ENCODE measurements around the gene CYP17A1. TPM values are rescaled to one million over a fixed set of nuclear protein-coding genes. Genes with fewer than 3 reads are reported as not detected.

CYP17A1 gene
- polyA plus RNA-seq, 1 experiment = not detected

GRCh38 chr10:102800611-102801335 is 36.4 kb downstream of the CYP17A1 start:
- POLR2A ChIA-PET = no interaction called here
- TF ChIP-seq, protein P1, sequence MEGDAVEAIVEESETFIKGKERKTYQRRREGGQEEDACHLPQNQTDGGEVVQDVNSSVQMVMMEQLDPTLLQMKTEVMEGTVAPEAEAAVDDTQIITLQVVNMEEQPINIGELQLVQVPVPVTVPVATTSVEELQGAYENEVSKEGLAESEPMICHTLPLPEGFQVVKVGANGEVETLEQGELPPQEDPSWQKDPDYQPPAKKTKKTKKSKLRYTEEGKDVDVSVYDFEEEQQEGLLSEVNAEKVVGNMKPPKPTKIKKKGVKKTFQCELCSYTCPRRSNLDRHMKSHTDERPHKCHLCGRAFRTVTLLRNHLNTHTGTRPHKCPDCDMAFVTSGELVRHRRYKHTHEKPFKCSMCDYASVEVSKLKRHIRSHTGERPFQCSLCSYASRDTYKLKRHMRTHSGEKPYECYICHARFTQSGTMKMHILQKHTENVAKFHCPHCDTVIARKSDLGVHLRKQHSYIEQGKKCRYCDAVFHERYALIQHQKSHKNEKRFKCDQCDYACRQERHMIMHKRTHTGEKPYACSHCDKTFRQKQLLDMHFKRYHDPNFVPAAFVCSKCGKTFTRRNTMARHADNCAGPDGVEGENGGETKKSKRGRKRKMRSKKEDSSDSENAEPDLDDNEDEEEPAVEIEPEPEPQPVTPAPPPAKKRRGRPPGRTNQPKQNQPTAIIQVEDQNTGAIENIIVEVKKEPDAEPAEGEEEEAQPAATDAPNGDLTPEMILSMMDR (IDR thresholded peaks at IDR 0.05; ENCODE audit: low read depth, low read length) = no peak
- H3K9me3 ChIP-seq (ENCODE audit: control insufficient read depth, insufficient read depth, low read length) = no peaks in the 10 kb centered on the region
- H3K4me3 ChIP-seq (ENCODE audit: low read depth, low read length) = no peak overlapping the region
- DNase-seq (ENCODE audit: low read depth, low spot score) = no peak
- no peaks in the 10 kb centered on the region for H3K27me3 ChIP-seq (ENCODE audit: control insufficient read depth, insufficient read depth, low read length)
- H3K27ac ChIP-seq (ENCODE audit: low read depth, low read length) = no peak overlapping the region
- CTCF ChIA-PET = no interaction called here

DNA sequence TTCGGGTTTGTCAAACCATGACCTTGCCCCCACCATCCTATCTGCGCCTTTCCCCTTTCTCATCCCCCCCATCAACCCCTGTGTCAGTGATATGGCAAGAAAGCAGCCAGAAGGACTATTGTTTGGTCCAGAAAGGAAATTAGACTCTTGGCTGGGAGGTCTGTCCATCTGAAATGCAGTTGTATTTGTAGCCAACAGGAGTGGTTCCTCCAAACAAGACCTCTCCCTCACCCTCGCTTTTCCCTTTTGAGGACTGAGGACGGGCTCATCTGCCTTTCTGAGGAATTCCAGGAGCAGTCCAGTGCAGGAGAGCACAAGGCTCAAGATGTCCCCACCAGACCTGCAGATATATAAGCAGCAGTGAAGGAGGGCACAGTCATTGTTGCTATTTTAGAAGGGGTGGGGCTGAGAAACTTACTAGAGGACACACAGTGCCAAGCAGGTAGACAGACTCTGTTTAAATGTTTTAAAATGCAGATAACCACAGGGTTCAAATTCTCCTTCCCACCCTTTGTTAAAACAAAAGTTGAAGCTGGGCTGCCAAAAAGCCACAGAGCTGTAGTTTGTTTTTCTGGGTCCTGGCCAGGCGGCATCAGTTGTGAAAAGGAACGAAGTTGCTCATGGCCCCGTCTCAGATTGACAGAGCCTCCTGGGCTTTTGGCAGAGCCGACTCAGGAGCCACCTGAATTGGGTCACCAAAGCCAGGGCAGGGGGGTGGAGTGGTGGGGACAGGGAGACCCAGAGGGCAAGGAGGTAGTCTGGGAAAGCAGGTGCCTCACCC is 37.3 kb downstream of the CYP17A1 start:
- CTCF ChIA-PET = no interaction called here
- Histone ChIP-seq H3K27me3 (ENCODE audit: control insufficient read depth, insufficient read depth, low read length) (no peaks in the 10 kb centered on the region), H3K9me3 (ENCODE audit: control insufficient read depth, insufficient read depth, low read length) (no peaks in the 10 kb centered on the region), H3K4me3 (ENCODE audit: low read depth, low read length) (no peak overlapping the region), H3K27ac (ENCODE audit: low read depth, low read length) (no peak overlapping the region)
- TF ChIP-seq, protein P1 (IDR thresholded peaks at IDR 0.05; ENCODE audit: low read depth, low read length) = no peak
- POLR2A ChIA-PET = no interaction called here
- DNase-seq (ENCODE audit: low read depth, low spot score) = no peak

GRCh38 chr10:102796407-102797176 is 40.6 kb downstream of the CYP17A1 start:
- H3K9me3 ChIP-seq (ENCODE audit: control insufficient read depth, insufficient read depth, low read length) = no peaks in the 10 kb centered on the region
- POLR2A ChIA-PET = no interaction called here
- H3K27me3 ChIP-seq (ENCODE audit: control insufficient read depth, insufficient read depth, low read length) = no peaks in the 10 kb centered on the region
- H3K4me3 ChIP-seq (ENCODE audit: low read depth, low read length) = no peak overlapping the region
- no peak overlapping the region for H3K27ac ChIP-seq (ENCODE audit: low read depth, low read length)
- CTCF ChIA-PET = no interaction called here
- TF ChIP-seq, protein P1 (IDR thresholded peaks at IDR 0.05; ENCODE audit: low read depth, low read length) = no peak
- DNase-seq (ENCODE audit: low read depth, low spot score) = no peak

DNA sequence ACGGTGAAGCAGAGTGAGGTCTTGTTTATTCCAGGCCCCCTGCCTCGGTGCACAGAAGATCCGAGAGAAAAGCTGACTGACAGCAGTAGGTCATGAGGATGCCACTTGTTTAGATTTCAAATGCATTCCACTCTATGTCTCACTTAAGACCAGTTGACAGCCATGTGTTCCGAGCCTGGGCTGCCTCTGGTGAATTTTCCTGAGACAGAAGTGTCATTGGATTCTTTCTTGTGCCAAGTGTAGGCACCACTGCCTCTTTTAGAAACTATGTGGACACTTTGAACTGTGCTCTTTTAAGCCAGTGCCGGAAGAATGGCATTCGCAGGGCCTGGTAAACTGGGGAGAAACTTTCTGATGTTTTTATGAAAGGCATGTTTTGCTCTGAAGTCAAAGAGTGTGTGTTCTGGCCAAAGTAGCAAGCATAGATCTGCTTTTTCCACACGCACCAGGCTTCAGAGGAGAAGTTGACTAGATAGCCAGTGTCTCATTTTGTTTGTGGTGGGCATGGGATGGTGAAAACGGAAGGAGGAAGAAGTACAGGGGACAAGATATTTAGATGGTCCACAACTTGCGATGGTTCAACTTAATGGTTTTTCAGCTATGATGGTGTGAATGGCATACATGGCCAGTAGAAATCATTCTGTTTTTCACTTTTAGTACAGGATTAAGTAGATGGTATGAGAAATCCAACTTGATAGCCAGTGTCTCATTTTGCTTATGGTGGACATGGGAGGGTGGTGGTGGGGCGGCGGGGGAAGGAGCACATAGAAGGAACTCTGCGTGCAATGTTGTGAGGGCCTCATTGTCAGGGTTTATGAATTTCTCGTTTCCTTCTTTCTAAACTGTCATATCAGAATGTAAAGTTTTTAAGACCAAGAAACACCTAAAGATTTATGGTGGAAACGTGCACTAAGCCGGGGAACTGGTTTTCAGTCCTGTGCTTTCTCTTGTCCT is 41.5 kb downstream of the CYP17A1 start:
- TF ChIP-seq, protein P1 (IDR thresholded peaks at IDR 0.05; ENCODE audit: low read depth, low read length) = no peak
- H3K27ac ChIP-seq (ENCODE audit: low read depth, low read length) = no peak overlapping the region
- DNase-seq (ENCODE audit: low read depth, low spot score) = no peak
- ChIA-PET POLR2A (no interaction called here), CTCF (no interaction called here)
- H3K9me3 ChIP-seq (ENCODE audit: control insufficient read depth, insufficient read depth, low read length) = no peaks in the 10 kb centered on the region
- no peak overlapping the region for H3K4me3 ChIP-seq (ENCODE audit: low read depth, low read length)
- H3K27me3 ChIP-seq (ENCODE audit: control insufficient read depth, insufficient read depth, low read length) = no peaks in the 10 kb centered on the region
